A549 (cell line): ENCODE data around the gene KLHL35. TPM values are rescaled to one million over a fixed set of nuclear protein-coding genes. Genes with fewer than 3 reads are reported as not detected.
A peak's percentile ranks its signal among the peaks of the same experiment; 100 is the strongest.

Experiments used
- ATAC-seq, 2 experiments: fragments of 200-7000 bp in 1 of 2; fragments of >200 bp in 1 of 2; cut with Nextera tagmentation in 1 of 2; cut with Tn5 transposase in 1 of 2; 3 replicates each; pipeline versions ENCODE4 v1.8.0 to v1.9.1; 2018 to 2020; ENCODE audit warnings: mild to moderate bottlenecking in 1 of 2, moderate library complexity in 1 of 2
- CTCF ChIA-PET: fragments of 300-600 bp; sonication (Branson Sonifier 250); formaldehyde crosslinking; extraction: SDS; loops from one replicate; lab custom pipeline; 2021; ENCODE audit warnings: antibody characterized with exemption, inconsistent platforms; lab: Yijun Ruan, JAX
- POLR2A ChIA-PET: fragments of 350-600 bp; formaldehyde crosslinking; extraction: SDS; loops from one replicate; lab custom pipeline; 2021; ENCODE audit warnings: antibody characterized with exemption, inconsistent platforms; lab: Yijun Ruan, JAX
- DNase-seq, 2 experiments: peaks; one replicate each; pipeline versions ENCODE4 v3.0.0 to v3.0.0-alpha.2; 2011 to 2016; ENCODE audit warnings: low read depth in 1 of 2, low spot score in 1 of 2
- FAIRE-seq: peaks from 2 replicates; lab custom pipeline; 2011; peaks lifted over from hg19 to GRCh38; lab: Jason Lieb, UNC
- H3K27ac ChIP-seq, 2 experiments: fragments of >200 bp; sonication (Bioruptor Twin); formaldehyde crosslinking; 3 replicates each; pipeline ENCODE4 v1.5.1; 2016 to 2017
- H3K4me1 ChIP-seq: fragments of >200 bp; sonication (Bioruptor Twin); formaldehyde crosslinking; 3 replicates; pipeline ENCODE4 v1.6.1; 2016
- H3K4me2 ChIP-seq: fragments of >200 bp; sonication (Bioruptor Twin); formaldehyde crosslinking; 3 replicates; pipeline ENCODE4 v1.6.1; 2016
- H3K4me3 ChIP-seq: fragments of >200 bp; sonication (Bioruptor Twin); formaldehyde crosslinking; 3 replicates; pipeline ENCODE4 v1.5.1; 2016
- H3K9me3 ChIP-seq: fragments of >200 bp; sonication (Bioruptor Twin); formaldehyde crosslinking; 3 replicates; pipeline ENCODE4 v1.6.1; 2016
- BHLHE40 ChIP-seq: IDR thresholded peaks from 2 replicates; pipeline ENCODE4 v1.6.1; 2012; ENCODE audit warnings: low read depth, low read length, inconsistent platforms
- CBX2 ChIP-seq: fragments of 200-600 bp; sonication (generic); IDR thresholded peaks from 2 replicates; pipeline ENCODE4 v1.6.1; 2016; ENCODE audit warnings: low read depth, mild to moderate bottlenecking, borderline replicate concordance
- CHD2 ChIP-seq: fragments of 150-350 bp; IDR thresholded peaks from 2 replicates; pipeline ENCODE4 v1.6.1; 2014; ENCODE audit warnings: low read length; ENCODE audit not compliant: partially characterized antibody
- CHD4 ChIP-seq: fragments of 200-600 bp; sonication (generic); IDR thresholded peaks from 2 replicates; pipeline ENCODE4 v1.6.1; 2016; ENCODE audit warnings: antibody characterized with exemption, mild to moderate bottlenecking, borderline replicate concordance
- EHMT2 ChIP-seq: fragments of 200-600 bp; sonication (generic); IDR thresholded peaks from 2 replicates; pipeline ENCODE4 v1.6.1; 2016; ENCODE audit warnings: antibody characterized with exemption, low read depth, mild to moderate bottlenecking, moderate library complexity
- FOXS1 ChIP-seq: fragments of 250-450 bp; sonication (Bioruptor Pico); IDR thresholded peaks from 2 replicates; pipeline ENCODE4 v1.5.0; 2020; ENCODE audit warnings: mild to moderate bottlenecking, moderate library complexity
- HDAC2 ChIP-seq: fragments of 200-600 bp; sonication (generic); IDR thresholded peaks from 2 replicates; pipeline ENCODE4 v1.6.1; 2016
- HOXA7 ChIP-seq: fragments of 250-450 bp; sonication (Bioruptor Pico); IDR thresholded peaks from 2 replicates; pipeline ENCODE4 v1.5.0; 2020; ENCODE audit warnings: mild to moderate bottlenecking, moderate library complexity
- HOXB5 ChIP-seq: fragments of 250-450 bp; sonication (Bioruptor Pico); IDR thresholded peaks from 2 replicates; pipeline ENCODE4 v1.5.0; 2020; ENCODE audit warnings: mild to moderate bottlenecking, moderate library complexity
- JUN ChIP-seq, 2 experiments: fragments of >200 bp; sonication (Bioruptor Twin); formaldehyde crosslinking; IDR thresholded peaks; 2 replicates in 1 of 2; 3 replicates in 1 of 2; pipeline ENCODE4 v1.6.1; 2016 to 2017
- KDM5A ChIP-seq: fragments of 200-600 bp; sonication (generic); IDR thresholded peaks from 2 replicates; pipeline ENCODE4 v1.6.1; 2016; ENCODE audit warnings: antibody characterized with exemption, mild to moderate bottlenecking
- MAFK ChIP-seq: fragments of 450-650 bp; IDR thresholded peaks from 2 replicates; pipeline ENCODE4 v1.6.1; 2014; ENCODE audit not compliant: partially characterized antibody
- NPAS2 ChIP-seq: fragments of 250-450 bp; sonication (Bioruptor Pico); IDR thresholded peaks from 2 replicates; pipeline ENCODE4 v1.8.0; 2022; ENCODE audit warnings: mild to moderate bottlenecking, moderate library complexity, borderline replicate concordance
- POLR2AphosphoS2 ChIP-seq: conservative IDR thresholded peaks from 2 replicates; pipeline ENCODE4 v1.6.1; 2012; ENCODE audit warnings: low read length, improper control_type of control experiment, inconsistent platforms
- SMC3 ChIP-seq: fragments of >200 bp; sonication (Bioruptor Twin); formaldehyde crosslinking; IDR thresholded peaks from 3 replicates; pipeline ENCODE4 v1.6.1; 2018; ENCODE audit warnings: inconsistent platforms
- TP53 ChIP-seq: fragments of 250-450 bp; sonication (Bioruptor Pico); IDR thresholded peaks from 2 replicates; pipeline ENCODE4 v1.5.0; 2021; ENCODE audit warnings: mild to moderate bottlenecking, moderate library complexity
- ZC3H11A ChIP-seq: fragments of 450-650 bp; IDR thresholded peaks from 2 replicates; pipeline ENCODE4 v1.6.1; 2014; ENCODE audit warnings: antibody characterized with exemption, mild to moderate bottlenecking
- WGBS: methylation state at CpG from one replicate; pipeline ENCODE4 v1.1.6; 2017; ENCODE audit errors: missing lambda C conversion rate; 5-methylcytosine and 5-hydroxymethylcytosine counted together
- polyA plus RNA-seq, 4 experiments: library from polyadenylated mRNA; depleted of rRNA in 3 of 4; stranded (reverse); fragments of >200 nt; fragmentation: RNase III in 1 of 4; extraction: RNeasy Plus Mini Kit Qiagen cat#74134 plus additional on column Dnase treatment in 1 of 4; gene quantifications; 2 replicates in 3 of 4; 3 replicates in 1 of 4; pipeline ENCODE4 v1.2.3, GENCODE V29; 2011 to 2017
- TF ChIP-seq, protein P1 (sequence below): fragments of 450-650 bp; IDR thresholded peaks from 2 replicates; pipeline ENCODE4 v1.6.1; 2014; ENCODE audit warnings: antibody characterized with exemption
- TF ChIP-seq, protein P2 (sequence below): fragments of 250-450 bp; sonication (Bioruptor Pico); IDR thresholded peaks from 2 replicates; pipeline ENCODE4 v1.5.0; 2020; ENCODE audit warnings: low read depth, mild to moderate bottlenecking, moderate library complexity
- TF ChIP-seq, protein P3 (sequence below): fragments of >200 bp; sonication (Bioruptor Twin); formaldehyde crosslinking; IDR thresholded peaks from 3 replicates; pipeline ENCODE4 v1.6.1; 2016

Gene KLHL35
- polyA plus RNA-seq, 2 of the 4 experiments (the other 2 are of a cell fraction): 0.56 to 1.0 TPM

DNA sequence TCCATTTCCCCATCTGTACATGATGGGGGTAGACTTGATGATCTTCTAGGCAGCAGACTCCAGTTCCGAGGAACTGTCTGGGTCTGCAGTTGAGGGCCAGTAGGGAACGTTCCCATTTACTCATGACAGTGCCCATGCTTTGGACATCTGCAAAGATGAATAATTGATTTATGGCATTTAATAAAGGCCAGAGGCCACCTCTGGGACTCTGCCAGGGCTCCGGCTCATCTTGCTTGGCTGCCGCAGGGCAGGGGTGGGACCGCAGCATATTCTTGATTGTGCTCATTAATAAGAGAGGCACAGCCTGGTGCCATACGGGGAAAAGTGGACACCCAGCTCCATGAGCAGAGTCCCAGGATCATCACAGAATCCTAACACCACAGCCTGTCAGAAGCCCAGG lies 28.1 kb upstream of the KLHL35 start:
- Histone ChIP-seq H3K9me3 (no peaks in the 10 kb centered on the region), H3K27ac (no peak overlapping the region), H3K4me1 (no peaks in the 10 kb centered on the region), H3K4me3 (no peak overlapping the region), H3K4me2 (no peak overlapping the region)
- WGBS: 92% methylated on average over 6 of the region's 6 CpGs
- POLR2A ChIA-PET: no interaction called here
- CTCF ChIA-PET: interaction anchor here (0.7 to 6.9 kb wide), 7 partner anchors 9 to 212 kb away, joined by 3 to 59 read pairs (median 3); no protein-coding TSS in a partner anchor
- DNase-seq (no peak), FAIRE-seq (no peak), ATAC-seq (no peak)
- TF ChIP-seq KDM5A: no peak
- no peak for TF ChIP-seq EHMT2
- no peak for TF ChIP-seq CHD2
- TF ChIP-seq, protein P1, sequence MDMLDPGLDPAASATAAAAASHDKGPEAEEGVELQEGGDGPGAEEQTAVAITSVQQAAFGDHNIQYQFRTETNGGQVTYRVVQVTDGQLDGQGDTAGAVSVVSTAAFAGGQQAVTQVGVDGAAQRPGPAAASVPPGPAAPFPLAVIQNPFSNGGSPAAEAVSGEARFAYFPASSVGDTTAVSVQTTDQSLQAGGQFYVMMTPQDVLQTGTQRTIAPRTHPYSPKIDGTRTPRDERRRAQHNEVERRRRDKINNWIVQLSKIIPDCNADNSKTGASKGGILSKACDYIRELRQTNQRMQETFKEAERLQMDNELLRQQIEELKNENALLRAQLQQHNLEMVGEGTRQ: no peak
- no peak for TF ChIP-seq CHD4
- no peak for TF ChIP-seq JUN (IDR thresholded peaks at IDR 0.05)
- TF ChIP-seq FOXS1 (CRISPR knock-in tag): no peak
- TF ChIP-seq BHLHE40: no peak
- TF ChIP-seq SMC3: no peak
- TF ChIP-seq, protein P2, sequence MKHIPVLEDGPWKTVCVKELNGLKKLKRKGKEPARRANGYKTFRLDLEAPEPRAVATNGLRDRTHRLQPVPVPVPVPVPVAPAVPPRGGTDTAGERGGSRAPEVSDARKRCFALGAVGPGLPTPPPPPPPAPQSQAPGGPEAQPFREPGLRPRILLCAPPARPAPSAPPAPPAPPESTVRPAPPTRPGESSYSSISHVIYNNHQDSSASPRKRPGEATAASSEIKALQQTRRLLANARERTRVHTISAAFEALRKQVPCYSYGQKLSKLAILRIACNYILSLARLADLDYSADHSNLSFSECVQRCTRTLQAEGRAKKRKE: no peak
- no peak for TF ChIP-seq MAFK
- no peak for TF ChIP-seq POLR2AphosphoS2
- no peak for TF ChIP-seq HDAC2
- TF ChIP-seq TP53 (CRISPR knock-in tag): no peak

DNA sequence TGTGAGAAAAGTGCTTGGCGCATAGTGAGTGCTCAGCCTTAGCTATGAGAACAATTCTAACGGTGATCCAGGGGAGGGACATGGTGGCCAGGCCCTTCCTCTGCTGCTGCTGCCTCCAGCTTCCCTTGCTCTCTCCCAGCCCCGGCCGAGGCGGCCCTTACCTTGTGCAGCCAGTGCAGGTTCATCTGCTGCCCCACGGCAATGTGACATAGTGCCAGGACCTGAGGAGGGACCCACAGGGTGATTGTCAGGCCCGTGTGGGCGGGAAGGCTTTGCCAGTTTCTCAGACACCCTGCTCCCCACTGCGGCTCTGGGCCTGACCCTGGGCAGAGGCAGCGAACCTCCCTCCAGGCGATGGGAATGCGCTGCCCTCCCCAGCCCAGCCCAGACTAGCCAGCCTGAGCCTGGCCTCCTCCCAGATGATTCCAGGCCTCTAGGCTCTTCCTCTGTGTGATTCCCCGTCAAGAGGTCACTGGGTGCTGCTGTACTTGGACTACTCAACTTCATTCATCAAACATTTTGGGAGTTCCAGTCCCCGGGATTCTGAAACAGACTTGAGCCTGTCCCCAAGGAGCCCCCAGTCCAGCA lies 23.7 kb upstream of the KLHL35 start:
- Histone ChIP-seq H3K4me1 (peaks cover 14% of the 10 kb centered on the region; the same call in 1 of the 3 replicates), H3K27ac (no peak overlapping the region), H3K9me3 (no peaks in the 10 kb centered on the region), H3K4me2 (no peak overlapping the region), H3K4me3 (no peak overlapping the region)
- POLR2A ChIA-PET: no interaction called here
- no peak for FAIRE-seq
- peak in 1 of 2 experiments; percentile 30; a peak in 3 of 6 replicates for ATAC-seq
- CTCF ChIA-PET: interaction anchor here (1.0 to 5.3 kb wide), 4 partner anchors 12 to 69 kb away, joined by 3 to 50 read pairs (median 3); no protein-coding TSS in a partner anchor
- TF ChIP-seq HOXA7 (CRISPR knock-in tag) (no peak), EHMT2 (no peak), JUN (IDR thresholded peaks at IDR 0.05) (no peak), HOXB5 (no peak), KDM5A (no peak), ZC3H11A (no peak), CBX2 (no peak), HDAC2 (no peak), NPAS2 (CRISPR knock-in tag) (no peak)
- TF ChIP-seq, protein P3, sequence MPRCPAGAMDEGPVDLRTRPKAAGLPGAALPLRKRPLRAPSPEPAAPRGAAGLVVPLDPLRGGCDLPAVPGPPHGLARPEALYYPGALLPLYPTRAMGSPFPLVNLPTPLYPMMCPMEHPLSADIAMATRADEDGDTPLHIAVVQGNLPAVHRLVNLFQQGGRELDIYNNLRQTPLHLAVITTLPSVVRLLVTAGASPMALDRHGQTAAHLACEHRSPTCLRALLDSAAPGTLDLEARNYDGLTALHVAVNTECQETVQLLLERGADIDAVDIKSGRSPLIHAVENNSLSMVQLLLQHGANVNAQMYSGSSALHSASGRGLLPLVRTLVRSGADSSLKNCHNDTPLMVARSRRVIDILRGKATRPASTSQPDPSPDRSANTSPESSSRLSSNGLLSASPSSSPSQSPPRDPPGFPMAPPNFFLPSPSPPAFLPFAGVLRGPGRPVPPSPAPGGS: no peak
- TF ChIP-seq, protein P1: no peak
- DNase-seq: no peak
- 89% methylated on average over 13 of the region's 14 CpGs for WGBS
